Choroid plexus epithelial cell (primary cell): ENCODE measurements around the gene CSTF1.

Experiments used
- DNase-seq: peaks from one replicate; pipeline ENCODE4 v3.0.0-alpha.2; 2010; ENCODE audit warnings: low read depth
- H3K4me3 ChIP-seq: 2 replicates; pipeline ENCODE4 v1.5.1; 2011; ENCODE audit warnings: low read depth, mild to moderate bottlenecking, control low read depth, low read length, moderate library complexity
- TF ChIP-seq, protein P1 (sequence below): conservative IDR thresholded peaks from 2 replicates; pipeline ENCODE4 v1.5.1; 2011; ENCODE audit warnings: low read depth, mild to moderate bottlenecking, control low read depth, inconsistent platforms, low read length, moderate library complexity

CSTF1 gene

DNA sequence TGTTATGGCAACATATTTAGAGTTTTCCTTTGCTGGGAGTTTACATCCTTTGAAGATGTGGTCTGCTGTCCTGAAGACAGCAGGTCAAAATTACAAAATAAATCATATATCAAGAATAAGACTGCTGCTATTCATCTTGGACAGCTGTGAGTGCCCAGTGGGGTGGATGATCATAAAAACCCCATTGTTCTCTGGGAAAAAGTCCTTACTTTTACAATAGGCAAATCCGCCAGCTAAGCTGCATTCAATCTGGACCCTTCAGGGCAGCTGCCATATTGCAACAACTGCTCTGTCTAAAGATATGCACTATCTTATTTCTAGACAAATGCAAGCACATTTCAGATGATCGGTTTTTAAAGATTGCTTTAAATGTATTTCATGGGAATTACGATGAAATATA lies 39.0 kb downstream of the CSTF1 start:
- no peak for DNase-seq
- H3K4me3 ChIP-seq = no peak overlapping the region
- TF ChIP-seq, protein P1, sequence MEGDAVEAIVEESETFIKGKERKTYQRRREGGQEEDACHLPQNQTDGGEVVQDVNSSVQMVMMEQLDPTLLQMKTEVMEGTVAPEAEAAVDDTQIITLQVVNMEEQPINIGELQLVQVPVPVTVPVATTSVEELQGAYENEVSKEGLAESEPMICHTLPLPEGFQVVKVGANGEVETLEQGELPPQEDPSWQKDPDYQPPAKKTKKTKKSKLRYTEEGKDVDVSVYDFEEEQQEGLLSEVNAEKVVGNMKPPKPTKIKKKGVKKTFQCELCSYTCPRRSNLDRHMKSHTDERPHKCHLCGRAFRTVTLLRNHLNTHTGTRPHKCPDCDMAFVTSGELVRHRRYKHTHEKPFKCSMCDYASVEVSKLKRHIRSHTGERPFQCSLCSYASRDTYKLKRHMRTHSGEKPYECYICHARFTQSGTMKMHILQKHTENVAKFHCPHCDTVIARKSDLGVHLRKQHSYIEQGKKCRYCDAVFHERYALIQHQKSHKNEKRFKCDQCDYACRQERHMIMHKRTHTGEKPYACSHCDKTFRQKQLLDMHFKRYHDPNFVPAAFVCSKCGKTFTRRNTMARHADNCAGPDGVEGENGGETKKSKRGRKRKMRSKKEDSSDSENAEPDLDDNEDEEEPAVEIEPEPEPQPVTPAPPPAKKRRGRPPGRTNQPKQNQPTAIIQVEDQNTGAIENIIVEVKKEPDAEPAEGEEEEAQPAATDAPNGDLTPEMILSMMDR = no peak

DNA sequence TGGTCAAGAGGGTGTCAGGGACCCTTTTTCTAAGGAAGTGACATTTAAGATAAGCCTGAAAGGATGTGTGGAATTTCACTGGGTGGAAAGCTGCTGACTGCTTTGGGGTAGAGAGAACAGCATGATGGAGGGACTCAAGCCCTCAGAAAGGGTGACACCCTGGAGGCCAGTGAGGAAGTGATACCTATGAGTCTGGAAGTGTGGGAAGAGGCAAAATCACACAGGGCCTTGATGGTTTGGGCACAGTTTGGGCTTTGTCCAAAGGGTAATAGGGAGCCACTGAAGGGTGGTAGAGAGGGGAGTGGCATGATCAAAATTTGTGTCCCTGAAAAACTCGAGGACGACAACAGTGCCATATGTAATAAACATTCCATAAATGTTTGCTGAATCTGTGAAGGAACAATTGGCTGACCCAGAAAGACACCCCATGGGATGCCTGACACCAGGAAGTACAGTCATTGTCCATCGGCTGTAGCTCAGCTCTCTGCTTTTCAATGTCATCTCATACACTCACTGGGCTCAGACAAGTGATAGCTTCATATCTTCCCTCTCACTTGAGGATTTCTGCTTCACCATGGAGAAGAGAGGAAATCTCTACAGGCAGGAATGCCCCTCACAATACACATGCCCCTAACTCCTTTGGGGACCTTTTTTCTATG lies 40.9 kb downstream of the CSTF1 start:
- H3K4me3 ChIP-seq = no peak overlapping the region
- TF ChIP-seq, protein P1 = no peak
- peak; percentile 48 for DNase-seq

DNA sequence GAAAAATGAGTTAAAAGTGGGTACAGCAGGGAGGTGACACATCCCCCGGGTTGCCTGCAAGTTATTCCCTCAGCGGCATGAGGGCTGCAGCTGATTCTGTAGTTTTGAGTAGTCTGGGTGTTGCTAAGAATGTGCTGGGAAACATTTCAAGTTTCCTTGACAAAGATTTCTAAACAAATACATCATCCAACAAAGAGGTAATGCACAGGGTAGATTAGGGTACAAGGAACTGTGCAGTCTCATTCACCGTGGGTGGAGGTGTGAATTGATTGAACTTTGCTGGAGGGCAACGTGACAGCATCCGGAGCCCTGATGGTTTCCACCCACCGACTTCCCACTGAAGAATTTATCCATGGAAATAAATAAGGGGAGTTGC lies 41.4 kb downstream of the CSTF1 start:
- peak; percentile 91 for DNase-seq
- H3K4me3 ChIP-seq = no peak overlapping the region
- TF ChIP-seq, protein P1 = no peak

DNA sequence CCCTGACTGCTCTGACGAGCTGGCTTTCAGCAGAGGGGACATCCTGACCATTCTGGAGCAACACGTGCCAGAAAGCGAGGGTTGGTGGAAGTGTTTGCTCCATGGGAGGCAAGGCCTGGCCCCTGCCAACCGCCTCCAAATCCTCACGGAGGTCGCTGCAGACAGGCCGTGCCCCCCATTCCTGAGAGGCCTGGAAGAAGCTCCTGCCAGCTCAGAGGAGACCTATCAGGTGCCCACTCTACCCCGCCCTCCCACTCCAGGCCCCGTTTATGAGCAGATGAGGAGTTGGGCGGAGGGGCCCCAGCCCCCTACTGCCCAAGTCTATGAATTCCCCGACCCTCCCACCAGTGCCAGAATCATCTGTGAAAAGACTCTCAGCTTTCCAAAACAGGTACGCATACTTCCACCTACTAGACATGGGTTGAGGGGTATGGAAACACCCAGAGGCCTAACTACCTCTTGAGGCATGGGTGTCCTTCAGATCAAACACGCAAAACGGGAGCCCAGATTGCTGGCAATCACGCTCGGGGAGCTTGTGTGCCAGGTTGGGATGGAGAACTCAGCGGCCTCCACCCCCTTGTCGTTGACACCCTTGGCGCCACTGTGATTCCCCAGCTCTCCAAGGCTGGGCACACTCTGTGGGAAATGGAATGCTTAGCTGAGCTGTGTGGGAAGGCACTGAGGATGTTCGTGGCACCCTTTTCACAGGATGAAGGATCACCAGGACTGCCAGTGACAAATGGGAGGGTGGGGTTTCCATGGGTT lies 44.9 kb downstream of the CSTF1 start:
- H3K4me3 ChIP-seq = no peak overlapping the region
- TF ChIP-seq, protein P1 = no peak
- no peak for DNase-seq

DNA sequence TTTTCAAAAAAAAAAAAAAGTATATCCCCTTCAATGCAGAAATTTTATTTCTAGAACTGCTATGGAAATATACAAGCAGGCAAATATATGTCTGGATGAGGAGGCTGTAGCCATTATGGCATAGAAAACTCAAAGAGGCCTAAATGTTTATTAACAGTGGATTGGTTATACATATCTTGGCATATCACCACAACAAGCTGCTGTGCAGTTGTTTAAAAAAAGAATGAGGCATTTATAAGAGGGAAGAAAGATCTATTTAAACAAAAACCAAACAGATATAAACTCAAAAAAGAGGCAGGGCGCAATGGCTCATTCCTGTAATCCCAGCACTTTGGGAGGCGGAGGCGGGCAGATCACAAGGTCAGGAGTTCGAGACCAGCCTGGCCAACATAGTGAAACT lies 45.8 kb downstream of the CSTF1 start:
- DNase-seq = no peak
- H3K4me3 ChIP-seq = no peak overlapping the region
- TF ChIP-seq, protein P1 = no peak

DNA sequence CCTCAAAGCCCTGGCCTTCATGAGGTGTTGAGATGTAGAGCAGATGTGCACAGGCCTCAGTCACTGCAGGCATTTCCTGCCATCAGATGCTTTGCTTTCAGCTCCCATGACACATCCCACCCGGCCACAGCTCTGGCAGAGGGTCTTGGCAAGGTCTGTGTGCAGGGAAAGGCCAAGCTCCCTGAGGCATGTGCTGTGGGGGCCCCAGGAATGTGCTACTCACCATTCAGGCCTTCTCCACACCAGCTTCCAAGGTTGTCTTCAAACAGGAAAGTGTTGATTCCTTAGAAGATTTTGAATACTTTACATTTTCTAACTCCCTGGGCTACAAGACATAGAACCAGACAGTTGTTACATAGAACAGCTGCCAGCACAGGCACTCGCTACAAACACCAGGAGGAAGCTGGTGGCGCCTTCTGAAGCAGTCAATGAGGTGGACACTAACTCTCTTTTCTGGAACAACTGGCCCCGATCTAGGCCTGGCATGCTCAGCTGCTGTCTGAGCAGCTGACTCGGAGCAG lies 47.4 kb downstream of the CSTF1 start:
- no peak overlapping the region for H3K4me3 ChIP-seq
- TF ChIP-seq, protein P1 = no peak
- peak; percentile 99 for DNase-seq
